GM12872 (cell line): ENCODE measurements around the gene VAPA.

Experiments used
- CTCF ChIP-seq: IDR thresholded peaks from 3 replicates; pipeline ENCODE4 v1.5.1; 2011; ENCODE audit warnings: low read depth, mild to moderate bottlenecking, low read length, moderate library complexity; ENCODE audit not compliant: insufficient read depth

Gene VAPA

DNA sequence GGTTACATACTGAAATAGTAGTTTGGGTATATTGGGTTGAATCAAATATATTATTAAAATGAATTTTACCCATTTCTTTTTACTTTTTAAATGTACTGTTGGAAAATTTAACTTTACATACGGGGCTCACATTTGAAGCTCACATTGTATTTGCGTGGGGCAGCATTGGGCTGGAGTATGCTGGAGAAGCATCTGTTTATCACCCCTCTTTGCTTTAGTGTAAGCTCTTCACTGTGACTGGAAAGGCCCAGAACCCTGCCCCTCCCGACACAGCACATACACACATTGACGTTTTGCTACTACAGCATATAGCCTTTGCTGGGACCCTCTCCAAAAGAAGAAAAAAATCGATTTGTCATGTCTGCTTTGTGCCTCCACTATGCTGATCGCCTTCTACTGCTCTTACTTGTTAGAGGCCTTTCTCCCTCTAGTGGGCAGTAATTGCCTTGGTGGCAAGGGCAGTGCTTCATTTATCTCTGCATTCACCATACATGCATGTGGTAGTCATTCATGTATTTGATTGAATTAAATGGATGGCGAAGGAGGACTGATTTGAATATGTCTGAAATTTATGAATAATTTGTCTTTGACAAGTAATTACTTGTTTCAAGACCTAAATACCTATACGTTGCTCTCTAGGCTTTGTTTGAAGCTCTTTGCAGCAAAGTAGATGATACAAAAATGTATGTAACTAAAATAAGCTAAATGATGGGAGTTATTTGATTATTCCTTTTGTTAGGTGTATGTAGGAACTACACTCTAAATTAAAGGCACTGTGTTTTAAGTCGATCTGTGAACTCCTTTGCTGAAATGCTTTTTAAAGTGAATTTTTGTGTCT is 37.4 kb downstream of the VAPA start:
- TF ChIP-seq CTCF: peak; percentile 57

- TF ChIP-seq CTCF: no peak
Measured at GRCh38 chr18:9952633-9953416, 39.0 kb downstream of the VAPA start.

DNA sequence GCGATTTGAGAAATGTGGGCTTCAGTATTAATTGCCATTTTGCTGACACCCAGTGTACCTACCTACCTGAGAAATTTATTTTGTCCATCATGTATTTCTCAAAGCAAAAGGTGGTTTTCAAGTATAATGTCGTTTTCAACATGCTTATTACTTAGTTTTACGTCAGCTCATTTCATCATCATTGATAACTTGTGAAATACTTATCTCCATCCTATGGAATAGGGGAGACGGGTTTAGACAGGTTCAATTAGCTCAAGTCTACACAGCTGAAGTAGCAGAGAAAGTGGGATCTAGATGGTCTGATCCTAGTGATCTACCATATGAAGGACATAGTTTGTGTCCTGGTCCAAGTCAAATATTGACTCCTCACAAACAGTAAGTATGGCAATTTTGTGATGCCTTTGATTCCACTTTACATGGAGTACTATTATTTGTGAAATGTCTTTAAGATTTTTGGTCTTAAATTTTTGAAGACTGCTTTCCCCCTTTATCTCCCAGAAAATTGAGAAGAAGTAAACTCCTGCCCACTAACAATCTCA is 45.1 kb downstream of the VAPA start:
- TF ChIP-seq CTCF: no peak

- TF ChIP-seq CTCF: no peak
Measured at GRCh38 chr18:9959564-9959963, 45.7 kb downstream of the VAPA start.

DNA sequence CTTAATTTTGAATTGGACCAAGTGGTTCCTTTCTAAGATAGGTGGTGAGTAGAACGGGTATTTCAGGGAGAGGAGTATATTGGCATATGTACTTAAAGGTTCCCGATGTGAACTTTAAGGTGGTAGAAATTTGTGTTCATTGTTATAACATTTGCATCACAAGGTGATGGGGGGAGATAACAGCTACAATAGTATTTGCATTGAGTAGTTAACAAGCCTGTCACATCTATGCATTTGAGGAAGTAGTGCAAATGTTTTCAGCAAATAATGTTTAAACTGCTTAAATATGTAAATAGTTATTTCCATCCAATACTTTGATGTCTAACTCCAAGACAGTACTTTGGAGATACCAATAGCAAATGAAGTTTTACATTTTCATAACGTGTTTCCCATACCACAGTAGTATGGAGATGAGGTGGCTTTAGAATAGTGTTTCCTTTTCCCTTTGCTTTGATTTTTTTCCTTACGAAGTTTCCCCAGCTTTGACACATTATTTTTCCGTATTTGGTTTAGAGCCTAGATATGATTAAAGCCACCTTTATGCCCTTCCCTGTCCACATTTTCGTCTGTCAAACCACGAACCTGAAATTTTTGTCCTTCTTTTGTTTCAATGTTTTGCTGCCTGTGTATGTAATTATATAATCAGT is 46.6 kb downstream of the VAPA start:
- TF ChIP-seq CTCF: no peak

GRCh38 chr18:9961041-9961440 is 47.2 kb downstream of the VAPA start:
- no peak for TF ChIP-seq CTCF
